ENCODE data around the gene FRMPD4.

Gene FRMPD4

GRCh38 chrX:12721042-12721441 lies 582.8 kb downstream of the FRMPD4 start:
- no peak overlapping the region for H3K27ac ChIP-seq

GRCh38 chrX:12722314-12722713 lies 584.0 kb downstream of the FRMPD4 start:
- no peak overlapping the region for H3K27ac ChIP-seq
- TF ChIP-seq, protein P1, sequence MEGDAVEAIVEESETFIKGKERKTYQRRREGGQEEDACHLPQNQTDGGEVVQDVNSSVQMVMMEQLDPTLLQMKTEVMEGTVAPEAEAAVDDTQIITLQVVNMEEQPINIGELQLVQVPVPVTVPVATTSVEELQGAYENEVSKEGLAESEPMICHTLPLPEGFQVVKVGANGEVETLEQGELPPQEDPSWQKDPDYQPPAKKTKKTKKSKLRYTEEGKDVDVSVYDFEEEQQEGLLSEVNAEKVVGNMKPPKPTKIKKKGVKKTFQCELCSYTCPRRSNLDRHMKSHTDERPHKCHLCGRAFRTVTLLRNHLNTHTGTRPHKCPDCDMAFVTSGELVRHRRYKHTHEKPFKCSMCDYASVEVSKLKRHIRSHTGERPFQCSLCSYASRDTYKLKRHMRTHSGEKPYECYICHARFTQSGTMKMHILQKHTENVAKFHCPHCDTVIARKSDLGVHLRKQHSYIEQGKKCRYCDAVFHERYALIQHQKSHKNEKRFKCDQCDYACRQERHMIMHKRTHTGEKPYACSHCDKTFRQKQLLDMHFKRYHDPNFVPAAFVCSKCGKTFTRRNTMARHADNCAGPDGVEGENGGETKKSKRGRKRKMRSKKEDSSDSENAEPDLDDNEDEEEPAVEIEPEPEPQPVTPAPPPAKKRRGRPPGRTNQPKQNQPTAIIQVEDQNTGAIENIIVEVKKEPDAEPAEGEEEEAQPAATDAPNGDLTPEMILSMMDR (IDR thresholded peaks at IDR 0.05): no peak

More at GRCh38 chrX:12721042-12721441, 582.8 kb downstream of the FRMPD4 start:
- TF ChIP-seq ZFX (IDR thresholded peaks at IDR 0.05; ENCODE audit: borderline replicate concordance): no peak
- TF ChIP-seq, protein P1 (IDR thresholded peaks at IDR 0.05): no peak

DNA sequence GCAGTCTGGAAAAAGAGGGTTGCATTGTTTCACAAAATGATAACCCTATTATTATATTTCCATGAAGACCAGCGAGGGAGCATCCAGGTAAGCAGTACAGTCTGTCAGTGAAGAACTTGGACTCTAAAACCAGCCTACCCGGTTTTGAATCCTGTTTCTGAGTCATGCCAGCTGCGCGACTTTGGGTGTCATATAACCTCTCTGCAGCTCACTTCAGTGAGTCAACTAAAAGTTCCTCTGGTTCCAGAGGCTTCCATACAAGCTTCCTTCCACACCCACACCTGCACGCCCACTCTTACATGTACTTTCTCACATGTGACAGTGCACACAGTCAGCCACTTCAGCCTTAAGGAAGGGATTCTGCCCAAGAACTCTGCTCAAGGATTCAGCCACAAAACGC lies 603.1 kb downstream of the FRMPD4 start:
- H3K27ac ChIP-seq: peak overlapping the region; percentile 40
- no peak for TF ChIP-seq ZFX (IDR thresholded peaks at IDR 0.05; ENCODE audit: borderline replicate concordance)
- TF ChIP-seq, protein P1 (IDR thresholded peaks at IDR 0.05): no peak

DNA sequence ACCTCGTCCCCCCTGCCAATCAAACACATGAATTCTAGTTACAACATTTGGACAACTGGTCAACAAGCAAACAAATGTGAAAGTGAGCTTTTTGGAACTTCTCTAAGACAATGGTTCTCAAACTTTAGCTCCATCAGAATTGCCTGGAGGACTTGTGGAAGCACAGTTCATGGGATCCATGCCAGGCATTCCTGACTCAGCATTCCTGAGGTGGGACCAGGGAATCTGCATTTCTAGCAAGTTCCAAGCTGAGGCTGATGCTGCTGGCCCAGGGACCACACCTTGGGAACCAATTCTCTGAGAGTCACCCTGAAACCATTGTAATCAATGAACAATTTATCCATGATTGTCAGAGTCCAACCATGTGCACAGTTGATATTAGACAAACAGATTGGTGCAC lies 609.2 kb downstream of the FRMPD4 start:
- TF ChIP-seq, protein P1 (IDR thresholded peaks at IDR 0.05): no peak
- no peak for TF ChIP-seq ZFX (IDR thresholded peaks at IDR 0.05; ENCODE audit: borderline replicate concordance)
- peak overlapping the region; percentile 57 for H3K27ac ChIP-seq

DNA sequence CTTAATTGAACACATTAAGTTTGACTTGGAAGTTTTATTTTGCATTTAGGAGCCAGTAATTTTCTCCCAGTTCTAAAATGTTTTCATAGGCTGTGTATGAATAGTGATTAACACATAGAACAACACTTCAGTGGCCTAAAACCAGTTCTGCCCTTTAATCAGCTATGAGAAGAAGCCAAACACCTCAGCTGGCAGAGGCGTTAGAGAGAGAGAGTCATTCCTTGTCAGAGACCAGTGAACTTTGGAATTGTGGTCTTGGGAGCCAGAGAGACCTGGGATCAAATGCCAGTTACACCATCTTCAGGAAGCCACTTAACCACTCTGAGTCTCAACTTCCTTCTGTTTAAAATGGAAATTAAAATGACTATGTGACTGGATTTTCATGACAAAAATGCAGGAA lies 613.6 kb downstream of the FRMPD4 start:
- TF ChIP-seq, protein P1 (IDR thresholded peaks at IDR 0.05): no peak
- TF ChIP-seq ZFX (IDR thresholded peaks at IDR 0.05; ENCODE audit: borderline replicate concordance): no peak
- H3K27ac ChIP-seq: no peak overlapping the region

DNA sequence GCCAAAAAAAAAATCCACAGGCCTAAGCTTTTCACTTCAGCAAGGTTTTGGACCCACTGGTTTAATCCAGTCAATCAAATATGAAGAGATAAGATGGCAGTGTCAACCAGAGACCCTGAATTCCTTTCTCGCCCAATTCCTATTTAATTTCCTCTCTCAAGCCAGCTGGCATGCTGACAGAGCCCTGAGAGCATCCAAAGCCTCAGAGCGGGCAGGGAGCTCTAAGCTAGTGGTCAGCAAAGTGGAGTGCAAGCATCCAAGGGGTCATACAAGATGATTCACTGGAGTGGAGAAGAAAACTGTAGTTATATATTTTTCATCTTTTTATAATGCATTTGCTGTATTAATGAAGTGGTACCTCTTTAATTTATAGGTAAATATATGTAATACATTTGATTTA lies 615.1 kb downstream of the FRMPD4 start:
- TF ChIP-seq, protein P1 (IDR thresholded peaks at IDR 0.05): no peak
- TF ChIP-seq ZFX (IDR thresholded peaks at IDR 0.05; ENCODE audit: borderline replicate concordance): no peak

DNA sequence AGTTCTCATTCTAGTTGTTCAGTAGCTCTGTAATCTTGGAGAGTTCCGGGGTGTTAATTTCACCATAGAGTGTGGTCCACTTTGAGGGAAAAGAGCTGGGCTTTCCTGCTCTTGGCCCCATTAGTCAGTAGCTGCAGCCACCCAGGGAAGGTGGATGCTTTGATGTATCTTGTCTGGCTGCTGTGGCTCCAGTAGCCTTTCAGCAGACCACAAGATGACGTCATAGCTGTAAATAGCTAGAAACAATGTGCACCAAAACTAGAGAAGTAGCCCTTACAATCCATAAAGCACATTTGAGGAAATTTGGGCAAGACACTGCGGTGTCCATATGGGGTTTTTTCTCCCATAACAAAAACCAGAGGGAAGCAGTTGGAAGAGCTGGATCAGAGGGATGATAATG lies 620.0 kb downstream of the FRMPD4 start:
- TF ChIP-seq, protein P1 (IDR thresholded peaks at IDR 0.05): no peak
- no peak for TF ChIP-seq ZFX (IDR thresholded peaks at IDR 0.05; ENCODE audit: borderline replicate concordance)
- H3K27ac ChIP-seq: no peak overlapping the region

More for the DNA sequence above, 615.1 kb downstream of the FRMPD4 start:
- no peak overlapping the region for H3K27ac ChIP-seq

All from 22Rv1 (cell line).